H9 (cell line): Measurements from ENCODE around the gene RCAN2. TPM values are rescaled to one million over a fixed set of nuclear protein-coding genes. Genes with fewer than 3 reads are reported as not detected.

Source experiments
- DNase-seq: peaks from one replicate; pipeline ENCODE4 v3.0.0-alpha.2; 2017
- H2AFZ ChIP-seq: one replicate; pipeline ENCODE4 v1.6.1; 2013; ENCODE audit warnings: mild to moderate bottlenecking, low read length, control low read depth, moderate library complexity
- H2AK5ac ChIP-seq: 2 replicates; pipeline ENCODE4 v1.6.1; 2013; ENCODE audit warnings: low read length, control low read depth, mixed read lengths; ENCODE audit not compliant: insufficient read length
- H2BK120ac ChIP-seq: one replicate; pipeline ENCODE4 v1.6.1; 2013; ENCODE audit warnings: low read depth, mild to moderate bottlenecking, low read length, control low read depth, inconsistent platforms; ENCODE audit not compliant: poor library complexity, severe bottlenecking
- H2BK12ac ChIP-seq: 2 replicates; pipeline ENCODE4 v1.6.1; 2013; ENCODE audit warnings: low read length, control low read depth, mixed read lengths, low read depth; ENCODE audit not compliant: insufficient read length
- H2BK15ac ChIP-seq: 2 replicates; pipeline ENCODE4 v1.6.1; 2013; ENCODE audit warnings: low read depth, low read length, control low read depth
- H2BK20ac ChIP-seq: one replicate; pipeline ENCODE4 v1.6.1; 2013; ENCODE audit warnings: low read depth, mild to moderate bottlenecking, low read length, control low read depth, inconsistent platforms; ENCODE audit not compliant: poor library complexity, severe bottlenecking
- H2BK5ac ChIP-seq: 2 replicates; pipeline ENCODE4 v1.6.1; 2013; ENCODE audit warnings: low read length, control low read depth, mixed read lengths; ENCODE audit not compliant: insufficient read length
- H3K14ac ChIP-seq: 2 replicates; pipeline ENCODE4 v1.6.1; 2013; ENCODE audit warnings: low read length, control low read depth; ENCODE audit not compliant: insufficient read depth
- H3K18ac ChIP-seq: 2 replicates; pipeline ENCODE4 v1.6.1; 2013; ENCODE audit warnings: low read depth, mild to moderate bottlenecking, mixed read lengths, low read length, control low read depth; ENCODE audit not compliant: insufficient read length
- H3K23ac ChIP-seq: 2 replicates; pipeline ENCODE4 v1.6.1; 2013; ENCODE audit warnings: low read length, control low read depth, mixed read lengths, low read depth; ENCODE audit not compliant: insufficient read length
- H3K23me2 ChIP-seq: 2 replicates; pipeline ENCODE4 v1.6.1; 2013; ENCODE audit warnings: low read depth, mild to moderate bottlenecking, mixed read lengths, low read length, control low read depth; ENCODE audit not compliant: insufficient read length, poor library complexity, severe bottlenecking
- H3K27ac ChIP-seq: 2 replicates; pipeline ENCODE4 v1.5.1; 2013; ENCODE audit warnings: low read length, control low read depth, mixed read lengths, low read depth; ENCODE audit not compliant: insufficient read length
- H3K27me3 ChIP-seq: 2 replicates; pipeline ENCODE4 v1.6.1; 2013; ENCODE audit warnings: low read length, control low read depth, inconsistent platforms; ENCODE audit not compliant: insufficient read depth
- H3K4ac ChIP-seq: 2 replicates; pipeline ENCODE4 v1.6.1; 2013; ENCODE audit warnings: low read depth, mild to moderate bottlenecking, control low read depth, inconsistent platforms, low read length, moderate library complexity
- H3K4me1 ChIP-seq: 2 replicates; pipeline ENCODE4 v1.6.1; 2013; ENCODE audit warnings: low read length, control low read depth, inconsistent platforms; ENCODE audit not compliant: insufficient read depth
- H3K4me2 ChIP-seq: 2 replicates; pipeline ENCODE4 v1.6.1; 2013; ENCODE audit warnings: low read length, control low read depth, mixed read lengths; ENCODE audit not compliant: insufficient read length, insufficient read depth
- H3K56ac ChIP-seq: 2 replicates; pipeline ENCODE4 v1.6.1; 2013; ENCODE audit warnings: low read depth, mild to moderate bottlenecking, mixed read lengths, low read length, control low read depth; ENCODE audit not compliant: insufficient read length
- H3K79me1 ChIP-seq: 2 replicates; pipeline ENCODE4 v1.6.1; 2013; ENCODE audit warnings: low read depth, mild to moderate bottlenecking, moderate library complexity, low read length, control low read depth, inconsistent platforms; ENCODE audit not compliant: insufficient read depth, poor library complexity, severe bottlenecking
- H3K79me2 ChIP-seq: 2 replicates; pipeline ENCODE4 v1.6.1; 2013; ENCODE audit warnings: low read length, control low read depth, inconsistent platforms; ENCODE audit not compliant: insufficient read depth
- H3K9ac ChIP-seq: 2 replicates; pipeline ENCODE4 v1.6.1; 2013; ENCODE audit warnings: low read length, control low read depth, mixed read lengths; ENCODE audit not compliant: insufficient read length; ENCODE audit errors: extremely low read depth
- H3K9me3 ChIP-seq: one replicate; pipeline ENCODE4 v1.6.1; 2013; ENCODE audit warnings: low read depth, low read length, inconsistent platforms; ENCODE audit not compliant: control insufficient read depth
- H3T11ph ChIP-seq: one replicate; pipeline ENCODE4 v1.6.1; 2013; ENCODE audit warnings: mild to moderate bottlenecking, low read length, control low read depth, inconsistent platforms
- H4K20me1 ChIP-seq: one replicate; pipeline ENCODE4 v1.6.1; 2013; ENCODE audit not compliant: control insufficient read depth, insufficient read length, insufficient read depth
- H4K5ac ChIP-seq: 2 replicates; pipeline ENCODE4 v1.6.1; 2013; ENCODE audit warnings: low read depth, mild to moderate bottlenecking, mixed read lengths, low read length, control low read depth; ENCODE audit not compliant: insufficient read length
- H4K8ac ChIP-seq: replicated peaks from 2 replicates; pipeline ENCODE4 v1.6.1; 2013; ENCODE audit warnings: low read length, control low read depth, mixed read lengths, low read depth; ENCODE audit not compliant: insufficient read length
- H4K91ac ChIP-seq: 2 replicates; pipeline ENCODE4 v1.6.1; 2013; ENCODE audit warnings: low read depth, mild to moderate bottlenecking, moderate library complexity, mixed read lengths, low read length, control low read depth; ENCODE audit not compliant: insufficient read length
- H3K27ac Mint-ChIP-seq, 3 experiments: 2 replicates in 2 of 3; 3 replicates in 1 of 3; pipeline ENCODE4 v1.8.0; 2020 to 2021; ENCODE audit warnings: mixed read lengths in 3 of 3, mild to moderate bottlenecking in 1 of 3, moderate library complexity in 1 of 3
- H3K27me3 Mint-ChIP-seq: 2 replicates; pipeline ENCODE4 v1.8.0; 2021; ENCODE audit warnings: low read depth, mild to moderate bottlenecking, moderate library complexity, mixed read lengths
- H3K36me3 Mint-ChIP-seq, 3 experiments: 2 replicates in 2 of 3; 3 replicates in 1 of 3; pipeline ENCODE4 v1.8.0; 2020 to 2021; ENCODE audit warnings: low read depth in 3 of 3, mixed read lengths in 3 of 3; ENCODE audit not compliant: insufficient read depth in 1 of 3
- H3K4me1 Mint-ChIP-seq, 2 experiments: 2 replicates each; pipeline ENCODE4 v1.8.0; 2020; ENCODE audit warnings: mixed read lengths in 2 of 2
- H3K4me3 Mint-ChIP-seq, 2 experiments: 2 replicates in 1 of 2; 3 replicates in 1 of 2; pipeline ENCODE4 v1.8.0; 2020 to 2021; ENCODE audit warnings: mild to moderate bottlenecking in 2 of 2, mixed read lengths in 2 of 2, moderate library complexity in 1 of 2
- H3K9me3 Mint-ChIP-seq, 2 experiments: 2 replicates in 1 of 2; 3 replicates in 1 of 2; pipeline ENCODE4 v1.8.0; 2020; ENCODE audit warnings: mild to moderate bottlenecking in 2 of 2, mixed read lengths in 2 of 2, moderate library complexity in 1 of 2
- total RNA-seq: library from RNA; stranded (reverse); gene quantifications from 2 replicates; pipeline ENCODE4 v1.2.1, GENCODE V29; 2021
- TF ChIP-seq, protein P1 (sequence below): fragments of 200-600 bp; sonication (generic); conservative IDR thresholded peaks from 3 replicates; pipeline ENCODE4 v1.8.0; 2021; ENCODE audit warnings: antibody characterized with exemption, mild to moderate bottlenecking

The RCAN2 gene
- total RNA-seq, 1 experiment from 2014 or later = 3.0 TPM

DNA sequence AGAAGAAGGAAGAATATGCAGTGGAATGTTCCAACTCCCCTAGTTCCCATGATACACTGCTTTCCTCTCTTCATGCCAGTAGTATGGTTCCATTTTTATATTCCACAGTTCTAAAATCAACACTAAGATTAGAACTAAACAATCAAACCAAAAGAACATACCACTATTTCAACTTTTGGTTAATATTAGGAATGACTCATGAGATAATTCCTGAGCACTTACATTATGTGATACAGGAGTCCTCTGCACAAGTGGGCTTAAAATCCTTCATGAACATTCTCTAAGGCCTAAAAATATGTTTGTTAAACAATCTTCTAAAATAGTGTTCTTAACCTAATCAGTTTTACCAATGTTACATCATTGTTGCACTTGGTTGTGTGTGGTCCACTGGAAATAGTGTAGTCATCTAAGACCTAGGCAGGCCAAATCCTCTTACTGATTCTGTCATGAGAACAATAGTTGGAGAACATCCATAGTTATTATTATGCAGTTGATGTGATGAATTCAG lies 30.3 kb upstream of the RCAN2 start:
- no peak overlapping the region for H3K27ac ChIP-seq
- peaks cover 1% of the 10 kb centered on the region; the same call in 1 of the 2 replicates for H3K27me3 Mint-ChIP-seq

More for the DNA sequence above, 30.3 kb upstream of the RCAN2 start:
- H3K79me1 ChIP-seq = no peaks in the 10 kb centered on the region
- H4K5ac ChIP-seq = no peak overlapping the region
- H3K23me2 ChIP-seq = no peaks in the 10 kb centered on the region
- H2AK5ac ChIP-seq = no peak overlapping the region
- no peak overlapping the region for H3K4me2 ChIP-seq
- H3K36me3 Mint-ChIP-seq = no peaks in the 10 kb centered on the region
- H3K79me2 ChIP-seq = no peaks in the 10 kb centered on the region
- H3K18ac ChIP-seq = no peak overlapping the region
- no peak overlapping the region for H4K91ac ChIP-seq
- H3K27me3 ChIP-seq = no peaks in the 10 kb centered on the region
- H3K4me3 Mint-ChIP-seq = no peak overlapping the region
- H3K9me3 ChIP-seq = no peaks in the 10 kb centered on the region
- no peak overlapping the region for H2BK12ac ChIP-seq
- H3K14ac ChIP-seq = no peak overlapping the region
- H2BK120ac ChIP-seq = no peak overlapping the region
- H4K20me1 ChIP-seq = no peaks in the 10 kb centered on the region
- no peak overlapping the region for H2AFZ ChIP-seq
- H4K8ac ChIP-seq = no peak overlapping the region
- peaks cover 0 to 2% of the 10 kb centered on the region in 2 experiments; a peak in 3 of 4 replicates for H3K4me1 Mint-ChIP-seq
- no peak overlapping the region for H2BK5ac ChIP-seq
- H3K4me1 ChIP-seq = no peaks in the 10 kb centered on the region
- no peak overlapping the region for H3K23ac ChIP-seq
- no peak overlapping the region for H3T11ph ChIP-seq
- no peak overlapping the region for H3K9ac ChIP-seq
- TF ChIP-seq, protein P1, sequence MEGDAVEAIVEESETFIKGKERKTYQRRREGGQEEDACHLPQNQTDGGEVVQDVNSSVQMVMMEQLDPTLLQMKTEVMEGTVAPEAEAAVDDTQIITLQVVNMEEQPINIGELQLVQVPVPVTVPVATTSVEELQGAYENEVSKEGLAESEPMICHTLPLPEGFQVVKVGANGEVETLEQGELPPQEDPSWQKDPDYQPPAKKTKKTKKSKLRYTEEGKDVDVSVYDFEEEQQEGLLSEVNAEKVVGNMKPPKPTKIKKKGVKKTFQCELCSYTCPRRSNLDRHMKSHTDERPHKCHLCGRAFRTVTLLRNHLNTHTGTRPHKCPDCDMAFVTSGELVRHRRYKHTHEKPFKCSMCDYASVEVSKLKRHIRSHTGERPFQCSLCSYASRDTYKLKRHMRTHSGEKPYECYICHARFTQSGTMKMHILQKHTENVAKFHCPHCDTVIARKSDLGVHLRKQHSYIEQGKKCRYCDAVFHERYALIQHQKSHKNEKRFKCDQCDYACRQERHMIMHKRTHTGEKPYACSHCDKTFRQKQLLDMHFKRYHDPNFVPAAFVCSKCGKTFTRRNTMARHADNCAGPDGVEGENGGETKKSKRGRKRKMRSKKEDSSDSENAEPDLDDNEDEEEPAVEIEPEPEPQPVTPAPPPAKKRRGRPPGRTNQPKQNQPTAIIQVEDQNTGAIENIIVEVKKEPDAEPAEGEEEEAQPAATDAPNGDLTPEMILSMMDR = no peak
- H2BK20ac ChIP-seq = no peak overlapping the region
- no peak overlapping the region for H3K27ac Mint-ChIP-seq
- H3K56ac ChIP-seq = no peak overlapping the region
- no peak overlapping the region for H3K4ac ChIP-seq
- DNase-seq = no peak
- H3K9me3 Mint-ChIP-seq = no peaks in the 10 kb centered on the region
- H2BK15ac ChIP-seq = no peak overlapping the region
